HEK293T (cell line): Measurements from ENCODE around the gene SLC25A3.

Experiments used
- BHLHE40 ChIP-seq: fragments of 450-650 bp; IDR thresholded peaks from 2 replicates; pipeline ENCODE4 v1.6.1; 2016; ENCODE audit warnings: mild to moderate bottlenecking, moderate library complexity, borderline replicate concordance
- CTBP1 ChIP-seq: fragments of 450-650 bp; IDR thresholded peaks from 2 replicates; pipeline ENCODE4 v1.6.1; 2016; ENCODE audit warnings: borderline replicate concordance
- FOXM1 ChIP-seq: fragments of 450-650 bp; IDR thresholded peaks from 2 replicates; pipeline ENCODE4 v1.6.1; 2017; ENCODE audit warnings: mild to moderate bottlenecking, borderline replicate concordance
- SUZ12 ChIP-seq: fragments of 450-650 bp; IDR thresholded peaks from 2 replicates; pipeline ENCODE4 v1.6.1; 2016; ENCODE audit warnings: mild to moderate bottlenecking
- ZNF384 ChIP-seq: fragments of 450-650 bp; IDR thresholded peaks from 2 replicates; pipeline ENCODE4 v1.6.1; 2016

- no peak for TF ChIP-seq CTBP1
- no peak for TF ChIP-seq ZNF384
- TF ChIP-seq FOXM1, result no peak
- no peak for TF ChIP-seq SUZ12
- no peak for TF ChIP-seq BHLHE40
These were observed 43.6 kb downstream of the SLC25A3 start for GRCh38 chr12:98637068-98637467.
